ENCODE measurements around the gene VPS8.
A peak's percentile ranks its signal among the peaks of the same experiment; 100 is the strongest.

The VPS8 gene

DNA sequence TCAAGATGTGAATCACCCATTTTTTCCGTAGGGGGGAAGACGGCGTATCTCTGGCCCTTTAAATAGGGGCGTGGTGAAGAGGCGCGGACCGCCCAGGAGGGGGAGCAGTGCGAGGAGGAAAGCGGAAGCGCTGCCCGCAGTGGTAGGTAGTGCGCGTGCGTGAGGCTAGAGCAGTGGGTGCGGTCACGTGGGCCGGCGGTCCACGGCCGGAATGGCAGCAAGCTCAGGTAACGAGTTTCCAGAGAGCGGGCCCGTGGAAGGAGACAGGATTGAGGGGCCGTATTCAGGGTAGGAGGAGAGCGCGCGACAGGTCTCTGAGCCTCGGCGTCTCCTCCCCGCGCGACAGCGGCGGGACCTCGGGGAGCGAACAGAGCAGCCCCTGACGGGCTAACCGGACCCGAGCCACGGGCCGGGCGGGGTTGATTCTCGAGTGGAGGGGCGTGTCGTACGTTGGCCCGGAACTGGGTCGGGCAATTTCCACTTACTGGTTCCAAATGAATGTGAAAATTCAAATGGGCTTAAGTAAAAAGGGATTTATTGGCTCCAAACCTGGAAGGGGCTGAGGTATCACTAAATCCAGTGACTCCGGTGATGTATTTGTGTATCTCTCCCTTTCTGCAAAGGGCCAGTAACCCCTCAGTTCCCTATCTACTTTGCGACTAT lies at the start of gene VPS8:
TSS of gene VPS8 (plus strand) at position 168 of the 663 bp plus-strand sequence. CDS start 12,467 bp downstream, outside the sequence.
- peak; percentile 96 to 98 for DNase-seq

DNA sequence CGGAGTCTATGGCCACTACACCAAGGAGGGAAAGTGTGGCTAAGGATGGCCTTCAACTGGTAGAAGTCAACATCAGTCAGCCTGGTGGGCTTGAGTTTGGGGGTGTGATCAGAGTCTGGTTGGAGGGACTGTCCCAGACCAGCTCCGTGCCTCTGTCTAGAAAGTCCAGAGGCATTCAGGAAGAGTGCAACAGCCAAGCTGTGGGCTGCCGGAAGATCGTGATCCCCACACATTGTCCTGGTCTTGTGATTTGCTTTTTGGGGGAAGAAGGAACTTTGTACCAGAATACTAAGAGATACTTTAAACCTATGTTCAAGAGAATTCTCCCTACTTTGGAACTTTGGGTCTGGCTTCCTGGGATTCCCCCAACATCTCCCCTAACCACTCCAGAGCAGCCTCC lies 47.8 kb upstream of the VPS8 start:
- no peak for DNase-seq

DNA sequence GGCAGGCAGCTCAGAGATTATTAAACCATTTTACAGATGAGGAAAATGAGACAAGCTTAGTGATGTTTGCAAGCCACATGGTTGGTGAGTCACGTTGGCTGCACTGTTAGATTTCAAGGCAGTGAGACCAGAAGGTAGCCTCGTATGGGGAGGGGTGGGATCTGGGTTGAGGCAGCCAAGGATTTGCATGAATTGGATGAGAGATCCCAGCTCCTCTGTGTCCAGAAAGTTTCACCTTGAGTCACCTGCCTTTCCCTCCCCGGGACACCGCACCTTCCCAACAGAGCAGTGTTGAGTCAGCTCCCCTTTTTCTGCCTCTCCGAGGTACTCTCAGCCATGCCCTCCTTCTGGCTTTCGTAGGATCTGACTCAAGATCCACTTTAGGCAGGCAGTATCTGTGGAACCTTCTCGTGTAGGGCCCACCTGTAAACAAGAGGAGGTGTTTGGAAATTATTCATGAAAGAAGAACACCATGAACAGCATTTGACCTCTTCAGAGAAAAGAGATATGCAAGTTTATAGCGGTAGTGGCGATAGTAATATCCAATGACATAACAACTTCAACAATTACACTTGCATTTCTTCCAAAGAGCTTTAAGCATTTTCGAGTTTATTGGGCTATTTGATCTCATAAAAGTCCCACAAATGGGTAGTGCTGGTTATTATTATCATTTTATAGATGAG lies 46.8 kb upstream of the VPS8 start:
- no peak for DNase-seq

DNA sequence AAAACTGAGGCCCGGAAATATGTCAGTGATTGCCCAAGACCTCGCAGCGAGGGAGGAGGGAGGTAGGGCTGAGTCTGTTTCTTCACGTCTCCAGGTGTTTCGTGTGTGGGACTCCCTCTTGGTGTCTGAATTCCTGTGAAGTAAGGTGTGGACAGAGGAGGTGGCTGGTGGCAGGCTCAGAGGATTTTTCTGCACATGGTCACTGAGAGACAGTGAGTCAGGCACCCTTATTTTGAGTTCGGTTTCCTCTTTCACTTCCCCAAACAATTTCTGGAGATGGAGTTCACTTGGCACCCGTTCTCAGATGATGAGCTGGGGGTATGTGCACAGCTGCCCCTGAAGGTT lies 46.3 kb upstream of the VPS8 start:
- DNase-seq = no peak

- no peak for DNase-seq
Measured at GRCh38 chr3:184766555-184767261, 45.3 kb upstream of the VPS8 start.

DNA sequence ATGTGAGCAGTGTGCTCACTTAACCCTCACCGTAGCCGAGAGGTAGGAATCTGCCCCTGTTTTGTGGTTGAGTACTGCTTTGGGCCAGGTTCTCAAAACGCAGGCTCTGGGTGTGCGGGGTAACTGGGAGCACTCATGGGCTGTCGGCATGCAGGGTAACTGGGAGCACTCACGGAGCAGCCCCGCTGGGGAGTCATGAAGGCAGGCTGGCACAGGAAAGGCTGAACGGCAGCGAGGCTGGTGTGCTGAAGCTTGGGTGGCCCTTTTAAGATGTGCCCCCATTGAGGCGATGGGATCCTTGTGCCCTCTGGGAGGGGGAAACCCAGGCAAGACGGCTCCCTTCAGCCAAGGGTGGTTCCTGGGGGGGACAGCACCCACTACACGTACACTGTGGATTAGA lies 44.6 kb upstream of the VPS8 start:
- no peak for DNase-seq

DNA sequence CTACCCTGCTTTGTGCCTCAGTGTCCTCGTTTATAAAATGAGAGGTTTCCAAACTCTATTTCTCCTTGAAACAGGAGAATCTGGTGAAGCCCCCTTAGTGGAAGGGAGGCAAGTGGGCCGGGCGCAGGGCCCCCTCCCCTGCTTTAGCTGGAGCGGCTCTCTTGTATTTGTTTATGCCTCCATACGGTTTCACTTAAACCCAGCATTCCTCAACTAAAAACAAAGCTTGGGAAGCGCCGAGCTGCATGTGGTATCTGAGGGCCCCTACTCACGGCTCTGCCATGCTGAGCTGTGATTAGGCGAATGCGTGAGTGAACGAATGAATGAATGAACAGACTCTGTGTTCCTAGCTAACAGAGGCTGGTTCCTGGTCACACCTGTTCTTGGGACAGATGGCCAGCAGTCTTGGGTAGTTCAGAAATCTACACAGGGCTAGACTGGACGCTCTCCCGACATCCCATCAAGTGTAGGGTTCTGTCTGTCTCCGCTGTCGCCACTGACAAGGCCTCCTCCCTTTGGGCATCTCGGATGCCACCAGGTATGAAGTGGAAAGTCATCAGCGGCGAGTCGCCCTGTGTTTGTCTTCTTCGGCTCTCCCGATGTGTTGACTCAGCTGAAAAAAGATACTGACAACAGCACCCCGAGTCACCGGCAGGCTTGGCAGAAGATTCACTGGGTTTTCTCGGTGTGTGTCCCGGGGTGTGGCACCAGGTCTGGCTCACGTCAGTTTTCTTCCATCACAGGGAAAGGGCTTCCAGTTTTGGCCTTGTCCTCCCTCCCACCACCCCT lies 42.4 kb upstream of the VPS8 start:
- DNase-seq = no peak

DNA sequence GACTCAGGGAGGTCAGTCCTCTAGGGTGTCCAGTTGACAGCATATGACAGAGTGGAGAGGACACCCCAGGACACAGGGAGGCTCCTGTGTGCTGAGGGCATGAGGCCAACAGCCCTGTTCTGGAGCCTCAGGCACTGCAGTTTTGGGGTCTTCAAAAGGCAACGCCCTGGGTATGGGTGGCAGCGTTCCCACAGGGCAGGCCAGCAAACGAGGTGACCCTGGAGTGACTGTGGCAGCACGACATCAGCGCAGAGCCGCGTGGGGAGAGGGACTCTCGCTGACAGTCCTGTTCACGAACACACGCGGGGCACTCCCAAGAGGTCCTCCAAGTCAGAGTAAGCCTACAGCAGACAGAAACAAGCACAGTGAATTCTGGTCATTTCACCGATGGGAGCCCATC lies 41.4 kb upstream of the VPS8 start:
- DNase-seq = no peak

- no peak for DNase-seq
Measured at GRCh38 chr3:184771301-184772127, 40.5 kb upstream of the VPS8 start.

- no peak for DNase-seq
Measured at GRCh38 chr3:184772667-184773272, 39.2 kb upstream of the VPS8 start.

GRCh38 chr3:184773283-184774186 lies 38.4 kb upstream of the VPS8 start:
- DNase-seq = no peak

- DNase-seq = no peak
Measured at GRCh38 chr3:184776916-184777315, 35.0 kb upstream of the VPS8 start.

GRCh38 chr3:184777566-184778356 lies 34.2 kb upstream of the VPS8 start:
- DNase-seq = peak; percentile 83 to 85

- no peak for DNase-seq
Measured at GRCh38 chr3:184778426-184779332, 33.3 kb upstream of the VPS8 start.

DNA sequence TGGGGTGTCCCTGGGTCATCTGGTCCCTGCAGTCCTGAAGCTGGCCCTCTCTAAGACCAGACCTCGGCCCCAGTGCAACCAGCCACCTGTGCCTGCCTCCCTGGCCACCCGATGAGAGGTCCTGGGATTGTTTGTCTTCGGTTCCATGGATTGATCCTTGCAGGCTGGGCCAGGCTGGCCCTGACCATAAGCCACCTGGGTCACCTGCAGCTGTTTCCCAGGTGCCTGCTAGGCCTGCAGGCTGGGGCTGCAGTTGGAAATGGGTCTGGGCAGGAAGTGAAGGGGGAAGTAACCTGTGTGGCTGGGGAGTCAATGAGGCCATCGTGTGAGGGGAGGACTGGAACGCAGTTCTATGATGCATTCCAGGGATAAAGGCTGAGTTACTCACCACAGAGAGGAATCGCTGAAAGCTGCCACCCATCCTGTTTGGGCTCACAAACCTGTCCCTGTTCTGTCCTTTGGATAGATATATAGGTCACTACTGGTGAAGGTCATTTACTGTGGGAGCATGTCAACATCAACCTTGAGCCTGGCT lies 30.9 kb upstream of the VPS8 start:
- no peak for DNase-seq

- no peak for DNase-seq
Measured at GRCh38 chr3:184781801-184782200, 30.2 kb upstream of the VPS8 start.

DNA sequence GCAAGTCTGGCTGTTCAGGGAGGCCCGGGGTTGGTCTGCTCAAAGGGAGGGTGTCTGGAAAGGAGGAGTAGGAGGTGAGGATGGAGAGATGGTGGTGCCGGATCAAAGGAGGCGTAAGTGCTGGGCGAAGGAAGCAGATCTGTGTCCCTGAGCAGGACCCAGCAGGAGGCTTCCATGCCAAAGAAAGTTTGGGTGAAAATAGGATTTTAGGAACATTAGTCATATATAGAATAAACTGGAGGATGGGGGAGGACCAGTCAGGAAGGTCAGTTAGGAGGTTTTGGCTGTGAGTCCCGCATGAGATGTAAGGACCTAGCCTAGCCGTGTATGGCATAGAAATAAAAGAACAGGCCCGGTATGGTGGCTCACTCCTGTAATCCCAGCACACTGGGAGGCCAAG lies 28.6 kb upstream of the VPS8 start:
- no peak for DNase-seq

DNA sequence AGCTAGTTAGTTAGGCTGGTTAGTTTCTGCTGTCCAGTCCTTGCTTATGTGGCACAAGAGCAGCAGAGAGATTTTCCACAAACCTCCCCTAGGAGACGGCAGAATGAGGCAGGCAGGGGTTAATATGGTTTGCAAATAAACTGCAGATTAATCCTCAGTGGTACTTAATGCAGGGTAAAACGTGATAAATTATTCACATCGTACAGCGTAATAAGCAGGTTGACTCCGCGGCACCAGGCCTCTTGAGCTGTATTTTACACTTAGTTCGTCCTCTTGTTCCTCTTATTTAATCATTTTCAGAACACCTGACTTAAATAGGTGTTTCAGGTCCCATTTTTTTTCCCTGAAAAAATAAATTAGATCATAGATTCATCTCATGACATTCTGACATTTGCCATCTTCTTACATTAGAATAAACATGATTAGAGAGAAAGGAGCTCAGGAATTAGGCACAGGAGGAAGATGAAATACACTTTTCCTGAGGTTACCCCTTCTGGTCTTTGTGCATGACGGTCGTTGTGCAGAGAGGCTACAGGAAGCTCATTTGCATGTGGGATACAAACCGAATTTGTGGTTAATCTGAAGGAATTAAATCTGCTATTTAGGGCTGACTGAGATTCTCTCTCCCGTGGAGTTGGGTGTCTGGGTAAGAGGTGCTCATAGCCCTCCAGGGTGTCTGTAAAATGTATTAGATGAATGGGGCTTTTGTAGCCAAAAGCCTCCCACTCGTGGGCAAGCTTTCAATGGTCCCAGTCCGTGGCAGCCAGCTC lies 27.1 kb upstream of the VPS8 start:
- no peak for DNase-seq
